ENCODE measurements around the gene LIPC.

LIPC gene

DNA sequence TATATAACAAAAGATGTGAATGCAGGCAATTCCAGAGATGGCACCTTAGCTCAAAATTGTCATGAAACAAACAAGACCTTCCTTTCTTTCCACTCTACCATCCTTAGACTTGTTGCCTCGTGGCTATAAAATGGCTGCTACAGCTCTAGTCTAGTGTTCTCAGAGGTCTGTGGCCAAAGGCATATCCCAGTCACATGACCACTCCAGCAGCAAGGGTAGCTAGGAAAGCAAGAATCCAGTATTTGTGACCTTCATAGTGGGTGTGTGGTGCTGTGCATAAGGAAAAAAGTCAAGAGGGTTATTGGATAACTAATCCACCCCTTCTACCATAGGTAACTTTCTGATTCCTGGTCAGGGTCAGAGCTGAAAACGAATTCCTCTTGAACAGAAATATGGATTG, 27.1 kb upstream of the LIPC start:
- FAIRE-seq = no peak
- TF ChIP-seq, protein P1, sequence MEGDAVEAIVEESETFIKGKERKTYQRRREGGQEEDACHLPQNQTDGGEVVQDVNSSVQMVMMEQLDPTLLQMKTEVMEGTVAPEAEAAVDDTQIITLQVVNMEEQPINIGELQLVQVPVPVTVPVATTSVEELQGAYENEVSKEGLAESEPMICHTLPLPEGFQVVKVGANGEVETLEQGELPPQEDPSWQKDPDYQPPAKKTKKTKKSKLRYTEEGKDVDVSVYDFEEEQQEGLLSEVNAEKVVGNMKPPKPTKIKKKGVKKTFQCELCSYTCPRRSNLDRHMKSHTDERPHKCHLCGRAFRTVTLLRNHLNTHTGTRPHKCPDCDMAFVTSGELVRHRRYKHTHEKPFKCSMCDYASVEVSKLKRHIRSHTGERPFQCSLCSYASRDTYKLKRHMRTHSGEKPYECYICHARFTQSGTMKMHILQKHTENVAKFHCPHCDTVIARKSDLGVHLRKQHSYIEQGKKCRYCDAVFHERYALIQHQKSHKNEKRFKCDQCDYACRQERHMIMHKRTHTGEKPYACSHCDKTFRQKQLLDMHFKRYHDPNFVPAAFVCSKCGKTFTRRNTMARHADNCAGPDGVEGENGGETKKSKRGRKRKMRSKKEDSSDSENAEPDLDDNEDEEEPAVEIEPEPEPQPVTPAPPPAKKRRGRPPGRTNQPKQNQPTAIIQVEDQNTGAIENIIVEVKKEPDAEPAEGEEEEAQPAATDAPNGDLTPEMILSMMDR (IDR thresholded peaks at IDR 0.05; ENCODE audit: insufficient read depth, missing control alignments) = no peak
- no peak for DNase-seq (ENCODE audit: insufficient read length, low spot score)

DNA sequence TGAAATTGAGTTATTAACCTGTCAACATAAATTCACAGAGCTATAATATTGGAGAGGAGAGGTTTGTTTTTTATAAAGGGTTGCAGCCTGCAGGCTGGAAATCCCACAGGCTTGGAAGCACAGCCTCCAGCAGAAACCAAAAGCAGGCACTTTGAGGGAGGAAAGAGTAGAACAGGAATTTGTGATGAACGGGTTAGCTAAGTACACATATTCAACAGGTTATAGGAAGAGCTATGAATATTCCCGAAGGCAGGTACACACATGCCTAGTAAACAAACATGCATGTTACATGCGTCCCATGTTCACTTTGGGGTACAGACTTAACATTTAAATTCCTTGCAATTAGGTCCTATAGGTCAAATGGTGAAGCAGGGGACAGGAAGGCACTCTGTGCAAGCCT, 25.9 kb upstream of the LIPC start:
- no peak for DNase-seq (ENCODE audit: insufficient read length, low spot score)
- TF ChIP-seq, protein P1 (IDR thresholded peaks at IDR 0.05; ENCODE audit: insufficient read depth, missing control alignments) = no peak
- no peak for FAIRE-seq

DNA sequence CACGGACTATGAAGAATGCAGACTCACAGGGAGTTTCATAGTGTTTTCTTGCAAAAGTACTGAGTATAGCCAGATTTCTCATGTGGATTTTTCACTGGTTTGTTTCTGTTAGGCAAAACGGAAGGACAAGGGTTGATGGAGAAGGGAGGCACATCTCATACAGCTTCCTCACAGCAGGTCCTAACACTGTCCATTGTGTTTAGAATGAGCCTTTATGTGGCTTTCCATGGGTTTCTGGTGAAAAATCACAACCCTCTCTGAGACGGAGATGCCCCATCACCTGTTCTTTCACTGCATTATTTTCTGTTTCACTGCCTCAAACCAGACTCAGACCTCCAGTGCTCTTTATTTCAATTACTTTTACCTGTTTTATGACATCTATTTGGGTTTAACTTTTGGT, 25.0 kb upstream of the LIPC start:
- FAIRE-seq (no peak), DNase-seq (ENCODE audit: insufficient read length, low spot score) (no peak)
- TF ChIP-seq, protein P1 (IDR thresholded peaks at IDR 0.05; ENCODE audit: insufficient read depth, missing control alignments) = no peak

DNA sequence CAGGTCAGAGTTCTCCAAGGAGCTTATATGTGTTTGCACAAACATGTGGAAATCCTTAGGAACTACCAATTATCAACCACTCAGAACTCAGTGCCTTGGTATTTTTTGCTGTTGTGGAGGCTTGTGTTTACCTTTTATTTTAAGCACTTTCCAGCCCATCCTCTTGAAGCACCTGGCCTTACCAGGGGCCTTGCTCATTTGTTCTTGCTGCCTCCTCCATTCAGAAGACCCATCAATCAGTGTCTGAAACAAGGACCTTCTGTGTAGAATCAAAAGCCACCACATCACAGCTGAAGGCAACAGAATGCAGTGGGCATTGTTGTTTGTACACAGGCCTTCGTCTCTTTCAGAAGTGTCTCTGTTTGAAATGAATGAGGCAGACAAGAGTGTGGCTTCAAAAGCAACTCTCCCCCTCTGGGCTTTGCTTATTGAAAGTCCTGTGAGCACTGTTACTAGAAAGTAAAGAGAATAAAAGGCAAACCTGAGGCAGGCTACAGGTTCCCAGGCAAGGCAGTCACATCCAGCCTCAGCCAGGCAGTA, 24.5 kb upstream of the LIPC start:
- TF ChIP-seq, protein P1 (IDR thresholded peaks at IDR 0.05; ENCODE audit: insufficient read depth, missing control alignments) = no peak
- DNase-seq (ENCODE audit: insufficient read length, low spot score) = no peak
- no peak for FAIRE-seq

DNA sequence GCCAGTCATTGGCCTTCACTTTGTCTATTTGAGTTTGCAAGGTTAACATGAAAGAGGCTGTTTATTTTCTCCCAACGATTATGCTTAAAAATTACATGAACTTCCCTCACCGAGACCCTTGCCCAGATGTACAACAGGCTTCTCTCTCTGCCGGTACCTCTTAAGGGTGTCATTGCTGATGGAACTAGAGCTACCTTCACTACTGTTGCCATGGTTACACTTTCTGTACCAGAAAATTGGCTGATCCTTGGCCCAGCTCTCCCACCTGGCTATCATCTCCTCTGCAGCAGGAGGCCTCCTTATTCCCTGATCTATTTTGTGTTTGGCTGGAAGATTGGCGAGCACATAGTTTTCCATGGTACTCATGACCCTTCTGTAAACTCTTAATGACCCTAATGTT, 24.0 kb upstream of the LIPC start:
- FAIRE-seq (no peak), DNase-seq (ENCODE audit: insufficient read length, low spot score) (no peak)
- TF ChIP-seq, protein P1 (IDR thresholded peaks at IDR 0.05; ENCODE audit: insufficient read depth, missing control alignments) = no peak

DNA sequence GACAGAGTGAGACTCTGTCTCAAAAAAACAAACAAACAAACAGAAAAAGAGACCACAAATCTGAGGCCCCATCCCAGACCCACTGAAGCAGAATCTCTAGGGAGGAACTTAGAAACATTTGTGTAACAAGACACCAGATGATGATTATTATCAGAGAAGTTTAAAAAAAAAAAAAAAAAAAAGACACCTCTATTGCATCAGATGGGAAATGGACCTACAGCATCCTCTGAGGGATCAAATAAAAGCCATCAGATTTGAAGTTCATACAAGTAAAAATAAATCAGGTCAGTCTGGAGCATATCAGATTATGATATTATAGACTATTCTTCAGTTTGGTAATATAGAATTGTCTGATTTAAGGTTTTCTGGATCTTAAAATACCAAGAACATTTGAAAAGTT, 21.9 kb upstream of the LIPC start:
- TF ChIP-seq, protein P1 (IDR thresholded peaks at IDR 0.05; ENCODE audit: insufficient read depth, missing control alignments) = no peak
- DNase-seq (ENCODE audit: insufficient read length, low spot score) = no peak
- FAIRE-seq = no peak

DNA sequence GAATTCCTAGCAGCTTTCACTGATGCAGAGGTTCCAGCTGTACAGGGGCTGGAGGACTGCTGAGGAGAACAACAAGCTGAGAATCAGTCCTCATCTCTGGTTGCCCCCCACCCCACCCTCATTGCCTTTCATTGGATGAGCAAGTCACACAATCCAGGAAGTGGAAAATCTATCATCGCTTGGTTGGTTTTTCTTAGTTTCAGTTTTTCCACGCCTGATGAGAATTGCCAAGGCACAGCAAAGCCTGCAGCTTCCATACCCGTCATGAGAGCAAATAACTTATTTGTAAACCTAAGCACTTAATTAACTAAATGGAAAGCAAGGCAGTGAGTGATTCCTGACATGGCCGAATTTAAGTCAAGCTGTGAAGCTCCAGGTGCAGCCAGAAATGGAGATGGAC, 21.4 kb upstream of the LIPC start:
- TF ChIP-seq, protein P1 (IDR thresholded peaks at IDR 0.05; ENCODE audit: insufficient read depth, missing control alignments) = no peak
- DNase-seq (ENCODE audit: insufficient read length, low spot score) = no peak
- FAIRE-seq = no peak

Measured in D721Med (cell line).